NCI-H526 treated with DMSO at 0.1 percent for 48 hours (cell line): Measurements from ENCODE around the gene ZNF18.
"Not testable (repeated sequence)": the region's sequence is repeated elsewhere in the genome, so short reads cannot be mapped to it uniquely, and the experiment has no call there.

ENCODE experiments used
- DNase-seq: peaks from one replicate; lab custom pipeline; 2025; lab: John Stamatoyannopoulos, UW

The ZNF18 gene

DNA sequence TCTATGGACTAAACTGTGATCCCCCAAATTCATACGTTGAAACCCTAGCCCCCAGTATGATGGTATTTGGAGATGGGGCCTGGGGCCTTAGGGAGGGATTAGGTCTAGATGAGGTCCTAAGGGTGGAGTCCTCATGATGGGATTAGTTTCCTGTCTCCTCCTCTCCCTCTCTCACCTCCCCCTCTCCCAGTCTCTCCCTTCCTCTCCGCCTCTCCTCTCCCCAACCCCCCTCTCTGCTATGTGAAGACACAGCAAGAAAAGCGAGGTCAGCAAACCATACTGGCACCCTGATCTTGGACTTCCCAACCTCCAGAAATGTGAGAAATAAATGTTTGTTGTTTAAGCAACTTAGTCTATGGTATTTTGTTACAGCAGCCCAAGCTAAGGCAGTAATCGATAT is 15.4 kb downstream of the ZNF18 start:
- DNase-seq: no peak

DNA sequence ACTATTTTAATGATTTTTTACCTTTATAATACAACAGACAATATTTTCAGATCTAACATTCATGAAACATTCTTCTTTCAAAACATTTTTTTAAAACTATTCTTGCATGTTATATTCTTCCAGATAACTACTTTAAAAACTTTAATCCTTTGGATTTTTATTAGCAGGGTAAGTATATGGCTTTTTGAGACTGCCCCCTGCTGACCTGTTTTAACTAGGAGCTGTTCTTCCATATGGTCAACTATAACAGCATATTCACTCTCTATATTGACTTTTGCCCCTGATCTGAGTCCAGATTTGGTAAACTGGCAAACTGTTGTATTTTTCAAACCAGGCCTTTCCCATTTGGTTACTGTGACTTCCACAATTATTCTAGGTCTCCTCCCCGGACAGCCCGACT is 16.5 kb downstream of the ZNF18 start:
- no peak for DNase-seq

DNA sequence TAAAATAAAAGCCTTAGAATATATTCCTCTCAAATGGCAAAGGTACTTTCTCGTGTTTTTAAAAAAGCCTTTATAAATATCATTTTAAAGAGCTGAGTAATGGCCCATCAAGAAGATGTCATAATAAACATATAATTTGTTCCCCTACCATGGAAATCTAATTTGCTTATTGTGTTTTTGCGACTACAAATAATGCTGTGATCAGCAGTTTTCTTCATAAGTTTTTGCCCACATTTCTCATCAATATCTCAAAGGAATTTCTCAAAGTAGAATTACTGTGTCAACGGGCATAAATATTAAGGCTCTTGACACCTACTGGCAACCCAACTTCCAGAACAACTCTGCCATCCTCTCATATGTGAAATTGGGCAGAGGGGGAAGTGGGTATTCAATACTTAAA is 17.5 kb downstream of the ZNF18 start:
- no peak for DNase-seq

DNA sequence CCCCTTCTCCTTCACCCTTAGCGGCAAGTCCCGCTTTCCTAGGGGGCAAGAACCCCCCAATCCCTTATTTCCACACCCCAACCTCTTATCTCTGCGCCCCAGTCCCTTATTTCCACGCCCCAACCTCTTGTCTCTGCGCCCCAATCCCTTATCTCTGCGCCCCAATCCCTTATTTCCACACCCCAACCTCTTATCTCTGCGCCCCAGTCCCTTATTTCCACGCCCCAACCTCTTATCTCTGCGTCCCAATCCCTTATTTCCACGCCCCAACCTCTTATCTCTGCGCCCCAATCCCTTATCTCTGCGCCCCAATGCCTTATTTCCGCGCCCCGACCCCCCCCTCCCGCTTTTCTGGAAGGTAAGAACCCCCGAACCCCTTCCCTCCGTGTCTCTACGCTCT is 24.5 kb downstream of the ZNF18 start:
- DNase-seq: not testable (repeated sequence)

DNA sequence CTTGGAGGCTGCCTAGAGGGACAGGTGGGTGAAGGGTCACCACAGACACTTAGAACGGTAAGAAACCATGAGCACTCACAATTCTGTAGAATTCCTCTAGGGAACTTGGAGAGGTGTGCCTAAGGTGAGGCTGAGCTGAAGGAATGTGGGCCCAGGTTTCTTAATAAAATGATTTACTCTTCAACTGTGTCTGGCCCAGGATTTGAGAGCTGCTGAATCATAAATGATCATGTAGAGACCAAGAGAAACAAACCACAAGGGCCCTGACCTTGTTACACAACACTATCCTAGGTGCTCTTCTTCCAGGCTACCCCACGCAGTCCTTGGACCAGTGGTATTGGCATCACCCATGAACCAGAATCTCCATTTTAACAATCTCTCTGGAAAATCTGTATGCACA is 27.7 kb downstream of the ZNF18 start:
- DNase-seq: no peak

DNA sequence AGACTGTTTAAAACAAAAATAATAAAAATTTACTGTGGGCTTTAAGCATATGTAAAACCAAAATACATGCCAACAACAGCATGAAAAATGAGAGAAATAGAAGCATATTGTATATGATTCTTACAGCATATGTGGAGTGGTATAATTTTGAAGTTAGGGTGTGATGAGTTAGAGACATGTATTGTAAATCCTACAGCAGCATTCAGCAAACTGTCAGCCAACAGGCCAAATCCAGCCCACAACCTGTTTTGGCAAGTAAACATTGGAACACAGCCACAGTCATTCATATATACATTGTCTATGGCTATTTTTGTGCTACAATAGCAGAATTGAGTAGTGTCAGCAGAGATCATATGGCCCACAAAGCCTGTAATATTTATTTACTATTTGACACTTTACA is 42.3 kb downstream of the ZNF18 start:
- DNase-seq: no peak

DNA sequence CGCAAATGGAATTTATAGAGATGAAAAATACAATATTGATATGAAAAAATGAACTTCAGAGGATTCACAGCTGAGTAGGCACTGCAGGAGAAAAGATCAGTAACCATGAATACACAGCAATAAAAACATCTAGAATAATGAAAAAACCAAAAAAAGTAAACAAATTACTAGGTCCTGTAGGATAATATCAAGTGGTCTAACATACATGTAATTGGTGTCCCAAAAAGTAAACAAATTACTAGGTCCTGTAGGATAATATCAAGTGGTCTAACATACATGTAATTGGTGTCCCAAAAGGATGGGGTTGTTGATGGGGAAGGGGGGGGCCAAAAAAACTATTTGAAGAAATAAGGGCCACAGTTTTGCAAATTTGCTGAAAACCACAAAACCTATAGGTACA is 43.4 kb downstream of the ZNF18 start:
- DNase-seq: no peak

DNA sequence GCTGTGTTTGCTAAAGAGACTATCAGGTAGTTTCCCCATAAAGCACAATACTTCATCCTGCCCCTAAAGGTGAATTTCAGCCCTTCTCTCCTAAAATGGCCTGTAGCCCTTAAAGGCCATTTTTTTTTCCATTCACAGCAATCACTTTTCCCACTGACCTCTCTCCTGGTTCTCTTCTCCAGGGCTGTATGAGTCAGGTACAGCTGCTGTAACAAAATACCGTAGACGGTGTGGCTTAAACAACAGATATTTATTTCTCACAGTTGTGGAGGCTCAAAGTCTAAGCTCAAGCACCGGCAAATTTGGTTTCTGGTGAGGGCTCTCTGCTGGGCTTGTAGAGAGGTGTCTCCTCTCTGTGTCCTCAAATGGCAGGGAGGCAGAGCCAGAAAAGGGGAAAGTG is 44.7 kb downstream of the ZNF18 start:
- no peak for DNase-seq

DNA sequence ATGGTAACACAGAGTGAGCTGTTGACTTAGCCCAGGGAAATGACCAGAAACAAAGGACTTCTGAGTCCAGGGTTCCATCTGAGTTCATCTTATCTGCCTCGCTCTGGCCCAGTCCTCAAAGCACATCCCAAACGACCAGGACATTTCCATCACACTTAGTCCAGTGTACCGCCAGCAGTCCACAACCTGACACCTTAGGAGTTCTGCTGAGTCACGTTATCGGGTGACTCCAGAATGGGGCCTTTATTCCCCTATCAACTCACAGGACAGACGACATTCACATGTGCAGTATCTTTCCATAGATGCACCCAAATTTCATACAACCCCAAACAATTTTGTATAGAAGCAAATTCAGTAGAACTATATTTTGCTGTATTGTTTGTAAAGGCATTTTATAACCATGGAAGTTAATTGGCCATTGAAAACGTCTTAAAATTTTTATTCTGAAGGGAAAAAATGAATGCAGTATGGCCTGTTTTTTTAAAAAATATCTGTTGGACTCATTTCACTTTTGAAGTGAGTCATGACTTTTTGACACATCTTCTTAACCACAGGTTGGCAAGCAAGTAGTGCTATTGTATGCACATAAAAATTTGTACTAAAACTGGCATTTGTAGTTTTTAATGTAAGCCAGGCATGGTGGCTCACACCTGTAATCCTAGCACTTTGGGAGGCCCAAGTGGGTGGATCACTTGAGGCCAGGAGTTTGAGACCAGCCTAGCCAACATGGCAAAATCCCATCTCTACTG is 46.3 kb downstream of the ZNF18 start:
- DNase-seq: no peak

DNA sequence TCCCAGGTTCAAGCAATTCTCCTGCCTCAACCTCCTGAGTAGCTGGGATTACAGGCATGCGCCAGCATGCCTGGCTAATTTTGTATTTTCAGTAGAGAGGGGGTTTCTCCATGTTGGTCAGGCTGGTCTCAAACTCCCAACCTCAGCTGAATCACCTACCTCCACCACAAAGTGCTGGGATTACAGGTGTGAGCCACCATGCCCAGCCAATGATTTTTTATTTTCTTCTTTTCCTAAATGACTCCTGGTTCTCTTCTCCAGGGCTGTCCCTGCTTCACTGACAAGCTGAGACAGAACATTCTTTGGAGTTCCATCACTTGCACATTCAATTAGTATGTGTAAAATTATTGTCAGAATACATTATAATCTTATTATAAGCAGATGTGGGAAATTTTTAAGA is 47.7 kb downstream of the ZNF18 start:
- not testable (repeated sequence) for DNase-seq

DNA sequence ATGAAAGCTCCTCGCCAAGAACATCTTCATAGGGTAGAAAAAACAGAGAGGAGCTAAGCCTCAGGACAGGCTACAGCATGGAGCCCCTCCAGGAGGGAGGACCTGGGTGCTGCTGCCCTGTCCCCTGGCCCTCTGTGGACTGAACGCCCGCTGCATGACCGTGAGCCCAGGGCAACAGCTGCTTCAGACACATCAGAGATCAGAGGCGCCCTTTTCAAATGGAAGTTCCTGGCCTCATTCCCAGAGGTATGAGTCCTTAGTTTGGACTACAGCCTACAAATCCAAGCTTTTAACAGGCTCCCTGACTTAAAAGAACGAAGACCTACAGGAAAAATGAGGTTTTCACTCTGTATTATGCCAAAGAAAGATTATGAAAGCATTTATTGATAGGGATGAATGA is 48.5 kb downstream of the ZNF18 start:
- DNase-seq: no peak

DNA sequence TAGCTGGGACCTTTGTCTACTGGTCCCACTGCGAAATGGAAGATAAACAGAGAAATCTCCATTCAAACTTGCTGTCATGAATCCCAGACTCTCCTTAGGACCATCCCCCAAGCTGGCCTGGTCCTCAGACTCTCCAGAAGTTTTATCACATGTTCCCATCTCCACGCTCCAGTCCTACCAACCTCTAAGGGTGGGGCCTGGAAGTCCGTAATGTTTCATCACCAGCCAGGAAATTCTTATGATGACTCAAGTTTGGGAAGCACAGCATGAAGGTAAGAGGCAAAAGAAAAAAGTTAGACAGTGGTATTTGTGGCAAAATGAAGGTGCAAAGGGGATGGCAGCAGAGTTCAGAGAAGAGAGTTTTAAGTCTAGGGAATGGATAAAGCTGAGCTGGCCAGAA is 52.7 kb downstream of the ZNF18 start:
- no peak for DNase-seq

DNA sequence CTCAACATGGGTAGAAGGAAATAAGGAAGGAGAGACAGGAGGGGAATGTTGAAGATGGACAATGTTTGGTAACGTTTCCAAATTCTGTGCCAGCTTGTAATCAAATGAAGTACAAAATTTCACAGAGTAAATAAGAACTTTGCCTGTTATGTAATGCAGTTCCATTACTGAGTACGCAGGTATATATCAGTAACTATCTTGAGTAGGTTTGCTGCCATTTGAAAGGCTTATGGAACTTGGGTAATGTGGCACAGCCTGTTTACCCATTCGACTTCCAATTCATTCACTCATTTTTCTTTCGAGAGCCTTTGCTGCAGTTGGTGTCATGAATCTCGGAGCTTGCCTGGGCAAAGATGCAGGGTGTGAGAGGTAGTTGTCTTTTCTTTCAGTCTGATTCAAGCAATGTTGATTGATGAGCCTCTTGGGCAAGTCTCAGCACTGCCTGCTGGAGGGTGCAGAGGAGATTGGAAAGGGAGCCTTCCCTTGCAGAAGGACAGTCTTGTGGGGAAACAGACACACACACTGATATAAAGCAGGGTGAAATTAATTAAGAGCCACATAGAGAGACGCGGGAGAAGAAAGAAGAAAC is 53.4 kb downstream of the ZNF18 start:
- DNase-seq: no peak

DNA sequence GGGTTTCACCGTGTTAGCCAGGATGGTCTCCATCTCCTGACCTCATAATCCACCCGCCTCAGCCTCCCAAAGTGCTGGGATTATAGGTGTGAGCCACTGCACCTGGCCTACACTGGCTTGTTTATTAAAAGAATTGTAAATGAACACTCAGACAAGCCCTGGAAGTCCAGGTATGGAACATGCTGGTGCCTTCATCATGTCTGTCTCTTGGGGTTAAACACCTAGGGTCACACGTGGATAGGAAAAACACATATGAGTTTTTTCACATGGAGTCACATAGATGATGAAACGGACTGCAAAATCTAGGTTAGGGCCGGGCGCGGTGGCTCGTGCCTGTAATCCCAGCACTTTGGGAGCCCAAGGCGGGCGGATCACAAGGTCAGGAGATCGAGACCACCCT is 54.2 kb downstream of the ZNF18 start:
- DNase-seq: not testable (repeated sequence)

DNA sequence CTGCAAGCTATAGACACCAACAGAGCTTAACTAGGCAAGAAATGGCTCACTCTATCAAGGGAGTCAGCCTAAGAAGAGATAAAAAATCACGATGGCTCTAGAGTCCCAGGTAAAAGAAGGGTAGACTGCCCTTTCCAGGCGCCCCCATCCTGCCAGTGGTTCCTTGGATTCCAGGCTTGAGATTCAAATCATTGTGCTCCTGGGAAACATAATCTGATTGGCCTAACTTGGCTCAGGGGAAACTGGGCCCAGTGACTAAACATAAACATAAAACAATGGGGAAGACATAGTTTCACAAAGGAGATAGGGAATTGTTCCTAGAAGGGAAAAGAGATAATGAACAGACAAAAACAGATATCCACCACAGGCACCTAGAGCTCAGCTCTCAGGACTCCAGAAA is 56.4 kb downstream of the ZNF18 start:
- no peak for DNase-seq

DNA sequence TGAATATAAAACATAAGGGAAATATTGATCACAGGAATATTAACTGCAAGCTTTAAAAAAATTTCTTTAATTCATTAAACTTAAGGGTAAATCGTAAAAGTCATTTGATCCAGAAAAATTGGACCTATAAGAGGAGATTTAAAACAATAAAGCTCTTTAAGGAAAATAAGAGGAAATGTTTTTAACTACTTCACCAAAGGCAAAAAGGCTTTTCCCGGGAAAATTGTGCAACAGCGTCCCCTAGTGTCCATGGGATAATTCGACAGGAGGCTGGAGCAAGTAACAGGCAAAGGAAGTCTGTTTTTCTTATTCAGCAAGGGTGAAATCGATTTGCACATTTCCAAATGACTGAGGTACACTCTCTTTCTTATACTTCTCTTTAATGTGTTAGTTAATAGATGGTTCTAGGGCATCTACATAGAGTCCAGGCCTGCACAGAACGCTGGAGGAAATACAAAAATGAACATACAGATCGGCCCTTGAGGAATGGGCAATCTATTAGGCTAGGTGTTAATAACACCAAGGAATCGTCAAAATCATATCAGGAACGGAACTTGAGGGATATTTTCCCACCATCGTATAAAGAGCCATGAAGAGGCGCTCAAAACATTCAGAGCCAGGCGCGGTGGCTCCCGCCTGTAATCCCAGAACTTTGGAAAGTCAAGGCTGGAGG is 61.4 kb downstream of the ZNF18 start:
- DNase-seq: peak; percentile 1

DNA sequence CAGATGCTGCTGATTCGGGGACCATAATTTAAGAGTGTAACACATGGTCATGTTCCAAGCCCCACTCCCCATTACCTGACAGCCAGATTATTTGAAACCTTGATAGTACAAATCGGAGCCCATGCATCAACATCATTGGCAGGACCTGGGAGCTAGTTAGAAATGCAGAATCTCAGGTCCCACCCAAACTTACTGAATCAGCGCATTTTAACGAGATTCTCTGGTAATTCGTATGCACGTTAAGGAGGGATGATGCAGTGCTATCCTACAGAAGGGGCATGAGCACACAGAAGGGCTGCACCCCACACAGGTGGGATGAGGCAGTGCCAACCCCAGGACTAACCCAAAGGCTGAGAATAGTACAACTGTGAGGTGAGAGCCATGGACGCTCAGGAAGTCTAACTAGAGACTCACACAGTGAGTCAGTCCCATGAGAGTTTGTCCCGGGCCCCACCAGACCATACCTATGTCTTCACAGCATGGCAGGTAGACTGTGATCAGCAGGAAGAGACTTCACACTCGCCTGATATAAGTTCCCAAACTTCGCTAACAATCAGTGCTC is 64.9 kb downstream of the ZNF18 start:
- no peak for DNase-seq

DNA sequence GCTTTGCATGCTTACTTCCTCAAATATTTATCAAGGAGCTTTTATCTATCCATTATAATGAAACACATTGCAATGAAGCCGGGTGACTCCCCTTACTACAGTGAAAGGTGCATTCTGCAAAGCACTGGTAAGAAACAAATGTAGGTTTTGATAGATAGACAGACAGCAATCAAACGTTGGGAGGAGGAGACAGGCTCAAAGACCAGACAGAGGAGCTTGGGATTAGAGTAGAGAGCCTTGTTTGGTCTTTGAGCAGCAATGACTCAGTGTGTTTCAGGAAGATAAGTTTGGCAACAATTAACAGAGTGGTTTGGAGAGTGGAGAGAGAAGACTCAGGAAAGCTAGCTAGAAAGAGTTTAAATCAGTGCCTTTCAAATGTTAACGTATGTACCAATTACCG is 68.8 kb downstream of the ZNF18 start:
- no peak for DNase-seq
